GM12878 (cell line): ENCODE measurements around the gene IQCC. TPM values are rescaled to one million over a fixed set of nuclear protein-coding genes. Genes with fewer than 3 reads are reported as not detected.

Experiments
- ATAC-seq: fragments of 200-7000 bp; cut with Tn5 transposase; 3 replicates; pipeline ENCODE4 v1.9.1; 2020; ENCODE audit warnings: mild to moderate bottlenecking, moderate library complexity
- BruUV-seq: library from RNA; stranded (reverse); fragments of 400-500 nt; replicated peaks from 2 replicates; lab custom pipeline; 2021; lab: Mats Ljungman, UMichigan
- CTCF ChIA-PET: fragments of 300-600 bp; sonication (Branson Sonifier 250); formaldehyde crosslinking; extraction: SDS; loops from one replicate; lab custom pipeline; 2021; ENCODE audit warnings: inconsistent platforms; lab: Yijun Ruan, JAX
- POLR2A ChIA-PET: fragments of 350-600 bp; formaldehyde crosslinking; extraction: SDS; loops from one replicate; lab custom pipeline; 2021; ENCODE audit warnings: inconsistent platforms; lab: Charles Lee
- RAD21 ChIA-PET: fragments of 300-600 bp; sonication (Branson Sonifier 250); formaldehyde crosslinking; loops from one replicate; lab custom pipeline; 2023; ENCODE audit warnings: antibody characterized with exemption; ENCODE audit not compliant: unreplicated experiment; lab: Charles Lee
- SMC1A ChIA-PET: fragments of 300-600 bp; sonication (Branson Sonifier 250); formaldehyde crosslinking; loops from one replicate; lab custom pipeline; 2023; ENCODE audit not compliant: unreplicated experiment, uncharacterized antibody; lab: Charles Lee
- DNase-seq: peaks from one replicate; pipeline ENCODE4 v3.0.0-alpha.2; 2011; ENCODE audit warnings: low read depth, low spot score
- FAIRE-seq: peaks from 3 replicates; lab custom pipeline; 2011; peaks lifted over from hg19 to GRCh38; lab: Jason Lieb, UNC
- H2AFZ ChIP-seq: 2 replicates; pipeline ENCODE4 v1.6.0; 2011; ENCODE audit warnings: low read depth, low read length, control low read depth; ENCODE audit not compliant: control insufficient read depth
- H3K27ac ChIP-seq: 2 replicates; pipeline ENCODE4 v1.5.1; 2011; ENCODE audit warnings: control low read depth; ENCODE audit not compliant: control insufficient read depth, insufficient read depth
- H3K27me3 ChIP-seq, 2 experiments: replicated peaks in 1 of 2; 2 replicates each; pipeline versions ENCODE4 v1.6.0 to v1.6.1; 2011; ENCODE audit warnings: low read length in 1 of 2; ENCODE audit not compliant: control insufficient read depth in 2 of 2, insufficient read depth in 2 of 2
- H3K36me3 ChIP-seq, 2 experiments: 2 replicates each; pipeline ENCODE4 v1.5.1; 2011; ENCODE audit warnings: low read length in 1 of 2; ENCODE audit not compliant: control insufficient read depth in 2 of 2, insufficient read depth in 2 of 2
- H3K4me1 ChIP-seq: 2 replicates; pipeline ENCODE4 v1.6.1; 2011; ENCODE audit warnings: mild to moderate bottlenecking, low read length, moderate library complexity, mixed read lengths; ENCODE audit not compliant: control insufficient read depth, insufficient read depth
- H3K4me2 ChIP-seq: 2 replicates; pipeline ENCODE4 v1.6.0; 2011; ENCODE audit warnings: control low read depth; ENCODE audit not compliant: control insufficient read depth, insufficient read depth
- H3K4me3 ChIP-seq: fragments of 200-600 bp; sonication (generic); 2 replicates; pipeline ENCODE4 v1.5.1; 2016
- H3K79me2 ChIP-seq: 2 replicates; pipeline ENCODE4 v1.6.0; 2011; ENCODE audit warnings: low read length; ENCODE audit not compliant: control insufficient read depth, insufficient read depth
- H3K9ac ChIP-seq: 2 replicates; pipeline ENCODE4 v1.8.0; 2011; ENCODE audit warnings: low read length, control low read depth, mixed read lengths; ENCODE audit not compliant: control insufficient read depth, insufficient read depth
- H3K9me3 ChIP-seq: replicated peaks from 3 replicates; pipeline ENCODE4 v1.5.1; 2011; ENCODE audit warnings: mild to moderate bottlenecking, low read length; ENCODE audit not compliant: control insufficient read depth, insufficient read depth
- H4K20me1 ChIP-seq: 2 replicates; pipeline ENCODE4 v1.6.0; 2011; ENCODE audit not compliant: control insufficient read depth, insufficient read depth
- CEBPZ ChIP-seq: fragments of 150-350 bp; IDR thresholded peaks from 2 replicates; pipeline ENCODE4 v1.6.1; 2016; ENCODE audit warnings: low read depth, low read length
- CREB1 ChIP-seq: IDR thresholded peaks from 2 replicates; pipeline ENCODE4 v1.6.1; 2012; ENCODE audit warnings: low read depth, mild to moderate bottlenecking, inconsistent platforms
- MAX ChIP-seq: IDR thresholded peaks from 2 replicates; pipeline ENCODE4 v1.6.1; 2012; ENCODE audit warnings: low read depth, low read length, improper control_type of control experiment
- MLLT1 ChIP-seq: fragments of 450-650 bp; IDR thresholded peaks from 2 replicates; pipeline ENCODE4 v1.6.1; 2016; ENCODE audit warnings: mild to moderate bottlenecking
- NBN ChIP-seq: fragments of 450-650 bp; IDR thresholded peaks from 2 replicates; pipeline ENCODE4 v1.6.1; 2016
- NKRF ChIP-seq: fragments of 450-650 bp; conservative IDR thresholded peaks from 2 replicates; pipeline ENCODE4 v1.6.1; 2017; ENCODE audit warnings: mild to moderate bottlenecking, moderate library complexity
- PML ChIP-seq: IDR thresholded peaks from 2 replicates; pipeline ENCODE4 v1.6.1; 2012; ENCODE audit warnings: low read length, inconsistent platforms
- POLR2A ChIP-seq: IDR thresholded peaks from 2 replicates; pipeline ENCODE4 v1.6.1; 2011; ENCODE audit warnings: low read depth, mild to moderate bottlenecking, low read length
- POU2F2 ChIP-seq: IDR thresholded peaks from 3 replicates; pipeline ENCODE4 v1.6.1; 2011; ENCODE audit warnings: low read depth, mild to moderate bottlenecking, low read length, borderline replicate concordance
- RELA ChIP-seq: fragments of 450-650 bp; IDR thresholded peaks from 2 replicates; pipeline ENCODE4 v1.8.0; 2014; ENCODE audit warnings: borderline replicate concordance; ENCODE audit not compliant: partially characterized antibody
- SMC3 ChIP-seq: IDR thresholded peaks from 2 replicates; pipeline ENCODE4 v1.6.1; 2011; ENCODE audit warnings: low read length, improper control_type of control experiment, borderline replicate concordance
- SPI1 ChIP-seq: IDR thresholded peaks from 2 replicates; pipeline ENCODE4 v1.6.1; 2011; ENCODE audit warnings: low read depth, mild to moderate bottlenecking, low read length, moderate library complexity, borderline replicate concordance; ENCODE audit not compliant: insufficient read depth
- SUPT20H ChIP-seq: IDR thresholded peaks from 2 replicates; pipeline ENCODE4 v1.6.1; 2011; ENCODE audit warnings: low read depth, mild to moderate bottlenecking, low read length, moderate library complexity, borderline replicate concordance; ENCODE audit not compliant: control insufficient read depth
- YBX1 ChIP-seq: fragments of 450-650 bp; IDR thresholded peaks from 2 replicates; pipeline ENCODE4 v1.6.1; 2016; ENCODE audit warnings: antibody characterized with exemption
- YY1 ChIP-seq: IDR thresholded peaks from 2 replicates; pipeline ENCODE4 v1.6.1; 2011; ENCODE audit warnings: low read depth, mild to moderate bottlenecking, low read length
- WGBS: methylation state at CpG from one replicate; pipeline ENCODE4 v1.1.6; 2016; ENCODE audit warnings: low lambda C conversion rate; ENCODE audit not compliant: insufficient replicate concordance, insufficient coverage; ENCODE audit errors: missing lambda C conversion rate; 5-methylcytosine and 5-hydroxymethylcytosine counted together
- in situ Hi-C: fragments of 300-500 bp; cut with MboI; formaldehyde crosslinking; loops from 9 replicates; pipeline ENCODE4 v1.14.3; 2018; ENCODE audit warnings: mixed read lengths
- intact Hi-C: fragments of 100-400 bp; cut with micrococcal nuclease; formaldehyde crosslinking; loops from one replicate; pipeline ENCODE4 v1.14.2; 2022; ENCODE audit not compliant: unreplicated experiment
- polyA plus RNA-seq, 11 experiments: library from polyadenylated mRNA; depleted of rRNA in 4 of 11; unstranded in 6 of 11; stranded (reverse) in 5 of 11; fragments of >200 nt; fragmentation: Nextera tagmentation in 4 of 11; fragmentation: Illumina TruSeq in 1 of 11; extraction: Ambion mirVana in 4 of 11; extraction: Trizol in 1 of 11; gene quantifications; 1 replicate in 1 of 11; 2 replicates in 10 of 11; pipeline versions ENCODE4 v1.2.1 to v1.2.3, GENCODE V29; 2011 to 2016; ENCODE audit warnings: inconsistent platforms in 2 of 11, missing spikeins in 2 of 11, low read depth in 1 of 11
- total RNA-seq, 4 experiments: library from RNA; depleted of rRNA in 3 of 4; stranded (reverse); fragments of >200 nt in 3 of 4; fragmentation: Illumina TruSeq in 1 of 4; extraction: Trizol in 1 of 4; gene quantifications; 2 replicates each; pipeline versions ENCODE4 v1.2.1 to v1.2.3, GENCODE V29; 2013 to 2021

IQCC gene
- total and polyA plus RNA-seq, 10 of the 15 experiments (the other 5 are each of a cell fraction or from before 2014, with no cell fraction given): 2.1 to 6.8 (median 4.9) TPM

GRCh38 chr1:32200226-32201010, 5.1 kb upstream of the IQCC start, which contains the start of gene CCDC28B:
CCDC28B (plus strand) TSS chr1:32200595; CDS start chr1:32201936, 1,341 bp downstream.
- Histone ChIP-seq H2AFZ (peak within 1 kb of the TSS; percentile 71), H3K4me1 (peaks cover 16% of the 10 kb centered on the region), H3K4me3 (peak within 1 kb of the TSS; percentile 90), H3K36me3 (peaks cover 14 to 15% of the 10 kb centered on the region in 2 experiments), H3K79me2 (peaks cover 19% of the 10 kb centered on the region), H3K4me2 (peak within 1 kb of the TSS; percentile 88), H3K27ac (peak within 1 kb of the TSS; percentile 89), H3K9me3 (no peaks in the 10 kb centered on the region), H4K20me1 (no peaks in the 10 kb centered on the region), H3K27me3 (no peaks in the 10 kb centered on the region), H3K9ac (peak within 1 kb of the TSS; percentile 82)
- peak; percentile 78 for FAIRE-seq
- in situ Hi-C loops (no loop called here), intact Hi-C loops (loop anchor here (2.0 to 5.0 kb wide), 3 partner anchors 20 to 212 kb away; no protein-coding TSS in a partner anchor)
- ATAC-seq: peak; percentile 66
- ChIA-PET CTCF (interaction anchor here (0.8 to 3.7 kb wide), 13 partner anchors 8 to 136 kb away, joined by 3 to 27 read pairs (median 4); partner anchors contain the start of genes KPNA6, MARCKSL1, TMEM39B and TXLNA), RAD21 (interaction anchor here (1.0 to 4.2 kb wide), 12 partner anchors 10 to 194 kb away, joined by 3 to 22 read pairs (median 4); partner anchors contain the start of genes BSDC1, KPNA6, TMEM39B and TXLNA), POLR2A (interaction anchor here (0.6 to 2.8 kb wide), 21 partner anchors 11 to 692 kb away, joined by 3 to 25 read pairs (median 4); partner anchors contain the start of genes HDAC1, KPNA6, MARCKSL1 and PTP4A2), SMC1A (interaction anchor here (0.8 to 2.4 kb wide), 12 partner anchors 9 to 127 kb away, joined by 3 to 26 read pairs (median 5); partner anchors contain the start of genes KPNA6, TMEM39B and TXLNA)
- peak; percentile 34 for DNase-seq
- under 1% methylated on average over 27 of the region's 34 CpGs for WGBS
- BruUV-seq: no TSS peak
- peak; percentile 19; the same call in 1 of the 2 replicates for TF ChIP-seq SMC3
- TF ChIP-seq PML: no peak
- TF ChIP-seq MLLT1: 0 out of 2 replicates have a peak, but pooled peaks have one; percentile 36
- peak; percentile 70; the same call in 1 of the 2 replicates for TF ChIP-seq MAX
- peak; percentile 70 for TF ChIP-seq YY1
- TF ChIP-seq NBN: 0 out of 2 replicates have a peak, but pooled peaks have one; percentile 30
- no peak; the same call in 1 of the 2 replicates for TF ChIP-seq NKRF
- TF ChIP-seq POLR2A: peak; percentile 63; the same call in 1 of the 2 replicates
- TF ChIP-seq CEBPZ: no peak
- peak; percentile 65 for TF ChIP-seq SPI1
- no peak for TF ChIP-seq YBX1
- peak; percentile 35 for TF ChIP-seq RELA
- peak; percentile 98; the same call in 2 of the 3 replicates for TF ChIP-seq POU2F2
- peak; percentile 83 for TF ChIP-seq CREB1
- TF ChIP-seq SUPT20H: no peak
